Neural cell (in vitro differentiated cells): ENCODE results near the gene SLC41A1. TPM values are rescaled to one million over a fixed set of nuclear protein-coding genes. Genes with fewer than 3 reads are reported as not detected.

Source experiments
- H2AFZ ChIP-seq: fragments of 200-600, 300-800 bp; sonication (generic), shearing (Covaris generic); 2 replicates; pipeline ENCODE4 v1.6.0; 2014; ENCODE audit warnings: low read depth, mild to moderate bottlenecking, antibody characterized with exemption, low read length, moderate library complexity
- H3F3A ChIP-seq: fragments of 200-600 bp; shearing (Covaris generic); 2 replicates; pipeline ENCODE4 v1.6.1; 2016; ENCODE audit warnings: mild to moderate bottlenecking, moderate library complexity, mixed read lengths, antibody characterized with exemption, low read length; ENCODE audit not compliant: insufficient read depth, poor library complexity, severe bottlenecking
- H3K27ac ChIP-seq: fragments of 200-600, 300-800 bp; sonication (generic), shearing (Covaris generic); 2 replicates; pipeline ENCODE4 v1.5.1; 2014; ENCODE audit warnings: mild to moderate bottlenecking, low read length, moderate library complexity
- H3K27me3 ChIP-seq: fragments of 300-800, 200-600 bp; sonication (generic), shearing (Covaris generic); 2 replicates; pipeline ENCODE4 v1.6.0; 2014; ENCODE audit warnings: mild to moderate bottlenecking, low read depth, low read length, moderate library complexity; ENCODE audit not compliant: insufficient read depth
- H3K36me3 ChIP-seq: fragments of 300-800, 200-600 bp; sonication (generic), shearing (Covaris generic); 2 replicates; pipeline ENCODE4 v1.5.1; 2014; ENCODE audit warnings: mild to moderate bottlenecking, antibody characterized with exemption, low read length, moderate library complexity; ENCODE audit not compliant: insufficient read depth
- H3K4me2 ChIP-seq: fragments of 300-800, 200-600 bp; sonication (generic), shearing (Covaris generic); 2 replicates; pipeline ENCODE4 v1.6.0; 2014; ENCODE audit warnings: mild to moderate bottlenecking, low read length
- H3K4me3 ChIP-seq: fragments of 300-800, 200-600 bp; sonication (generic), shearing (Covaris generic); 2 replicates; pipeline ENCODE4 v1.5.1; 2014; ENCODE audit warnings: mild to moderate bottlenecking, low read length, moderate library complexity
- H3K79me2 ChIP-seq: fragments of 200-600 bp; shearing (Covaris generic); replicated peaks from 2 replicates; pipeline ENCODE4 v1.6.0; 2014; ENCODE audit warnings: mild to moderate bottlenecking, low read length, moderate library complexity; ENCODE audit not compliant: insufficient read depth
- H3K9ac ChIP-seq: fragments of 300-800, 200-600 bp; sonication (generic), shearing (Covaris generic); 2 replicates; pipeline ENCODE4 v1.6.1; 2016; ENCODE audit warnings: mild to moderate bottlenecking, low read length, mixed read lengths
- H3K9me2 ChIP-seq: fragments of 200-600 bp; shearing (Covaris generic); 2 replicates; pipeline ENCODE4 v1.6.1; 2016; ENCODE audit warnings: mild to moderate bottlenecking, low read length, mixed read lengths; ENCODE audit not compliant: insufficient read depth
- H3K9me3 ChIP-seq: fragments of 200-600, 300-800 bp; sonication (generic), shearing (Covaris generic); 2 replicates; pipeline ENCODE4 v1.6.1; 2016; ENCODE audit warnings: mild to moderate bottlenecking, mixed run types, low read length, moderate library complexity, mixed read lengths
- H4K20me1 ChIP-seq: fragments of 200-600 bp; shearing (Covaris generic); 2 replicates; pipeline ENCODE4 v1.6.1; 2016; ENCODE audit warnings: mild to moderate bottlenecking, mixed run types; ENCODE audit not compliant: insufficient read depth
- CTCF ChIP-seq: fragments of 450-650 bp; IDR thresholded peaks from 2 replicates; pipeline ENCODE4 v1.5.1; 2014; ENCODE audit warnings: antibody characterized with exemption, mild to moderate bottlenecking, moderate library complexity; ENCODE audit not compliant: poor library complexity, severe bottlenecking
- EP300 ChIP-seq: fragments of 450-650 bp; conservative IDR thresholded peaks from 2 replicates; pipeline ENCODE4 v1.6.1; 2014; ENCODE audit warnings: antibody characterized with exemption, mild to moderate bottlenecking, moderate library complexity; ENCODE audit not compliant: poor library complexity, severe bottlenecking
- EZH2 ChIP-seq: fragments of 200-600, 300-800 bp; shearing (Covaris generic), sonication (generic); IDR thresholded peaks from 2 replicates; pipeline ENCODE4 v1.6.1; 2014; ENCODE audit warnings: antibody characterized with exemption, low read length, borderline replicate concordance, mild to moderate bottlenecking; ENCODE audit not compliant: insufficient read depth, poor library complexity, severe bottlenecking
- MXI1 ChIP-seq: fragments of 450-650 bp; conservative IDR thresholded peaks from 2 replicates; pipeline ENCODE4 v1.6.1; 2014; ENCODE audit warnings: antibody characterized with exemption, mild to moderate bottlenecking; ENCODE audit not compliant: poor library complexity, severe bottlenecking
- POLR2AphosphoS5 ChIP-seq: IDR thresholded peaks from 2 replicates; pipeline ENCODE4 v1.6.1; 2012
- RAD21 ChIP-seq: fragments of 450-650 bp; conservative IDR thresholded peaks from 2 replicates; pipeline ENCODE4 v1.6.1; 2014; ENCODE audit warnings: antibody characterized with exemption, mild to moderate bottlenecking, moderate library complexity
- REST ChIP-seq: IDR thresholded peaks from 2 replicates; pipeline ENCODE4 v1.6.1; 2012; ENCODE audit warnings: borderline replicate concordance
- SMC3 ChIP-seq: fragments of 450-650 bp; conservative IDR thresholded peaks from 2 replicates; pipeline ENCODE4 v1.6.1; 2014; ENCODE audit warnings: antibody characterized with exemption, mild to moderate bottlenecking, moderate library complexity; ENCODE audit not compliant: poor library complexity
- TAF1 ChIP-seq: IDR thresholded peaks from 2 replicates; pipeline ENCODE4 v1.6.1; 2012; ENCODE audit warnings: low read depth
- polyA plus RNA-seq: library from polyadenylated mRNA; depleted of rRNA; stranded (reverse); fragments of >200 nt; gene quantifications from 2 replicates; pipeline ENCODE4 v1.2.3, GENCODE V29; 2014

The SLC41A1 gene
- polyA plus RNA-seq, 1 donor from 2014 or later: 4.2 TPM

- Histone ChIP-seq H3K9me2 (no peaks in the 10 kb centered on the region), H3K9ac (peak overlapping the region; percentile 88), H3K27ac (peak overlapping the region; percentile 60), H3K4me2 (peak overlapping the region; percentile 59), H2AFZ (peak overlapping the region; percentile 93), H4K20me1 (no peaks in the 10 kb centered on the region), H3K4me3 (peak overlapping the region; percentile 94), H3K36me3 (no peaks in the 10 kb centered on the region), H3F3A (no peaks in the 10 kb centered on the region), H3K27me3 (no peaks in the 10 kb centered on the region), H3K79me2 (no peaks in the 10 kb centered on the region), H3K9me3 (no peaks in the 10 kb centered on the region)
- TF ChIP-seq CTCF (no peak), RAD21 (no peak)
These were observed 624 bp downstream of the SLC41A1 start for GRCh38 chr1:205812271-205812877.

GRCh38 chr1:205811660-205812059 is 1.3 kb downstream of the SLC41A1 start:
- no peak overlapping the region for H3K27ac ChIP-seq

More at GRCh38 chr1:205811660-205812059, 1.3 kb downstream of the SLC41A1 start:
- TF ChIP-seq RAD21 (no peak), SMC3 (no peak), CTCF (no peak), EP300 (no peak), REST (no peak), EZH2 (no peak), POLR2AphosphoS5 (no peak), TAF1 (no peak), MXI1 (no peak)
- Histone ChIP-seq H3K36me3 (no peaks in the 10 kb centered on the region), H3F3A (no peaks in the 10 kb centered on the region), H3K4me2 (peak overlapping the region; percentile 59), H2AFZ (no peak overlapping the region), H3K9me2 (no peaks in the 10 kb centered on the region), H3K9ac (peak overlapping the region; percentile 24), H3K9me3 (no peaks in the 10 kb centered on the region), H3K27me3 (no peaks in the 10 kb centered on the region), H4K20me1 (no peaks in the 10 kb centered on the region), H3K79me2 (no peaks in the 10 kb centered on the region), H3K4me3 (peak overlapping the region; percentile 94)
